ENCODE results near the gene NDUFS8.

NDUFS8 gene

GRCh38 chr11:68057807-68058206 lies 27.3 kb downstream of the NDUFS8 start:
- Histone ChIP-seq H3K36me3 (ENCODE audit: insufficient read depth, low read length) (peaks cover 34% of the 10 kb centered on the region; the same call in 1 of the 2 replicates), H3K9me3 (ENCODE audit: insufficient read depth, low read depth, low read length) (no peaks in the 10 kb centered on the region), H3K4me3 (ENCODE audit: low read length, poor library complexity, severe bottlenecking) (no peak overlapping the region), H3K27me3 (ENCODE audit: insufficient read depth, low read length, poor library complexity, severe bottlenecking) (no peaks in the 10 kb centered on the region), H3F3A (ENCODE audit: low read depth) (no peaks in the 10 kb centered on the region), H3K4me1 (ENCODE audit: insufficient read depth, low read length, poor library complexity, severe bottlenecking) (no peaks in the 10 kb centered on the region), H3K4me2 (ENCODE audit: low read depth, low read length, poor library complexity, severe bottlenecking) (no peak overlapping the region), H3K79me2 (ENCODE audit: insufficient read depth, low read length) (no peaks in the 10 kb centered on the region), H3K9ac (ENCODE audit: low read depth, low read length, poor library complexity, severe bottlenecking) (no peak overlapping the region), H2AFZ (ENCODE audit: low read length) (no peak overlapping the region), H4K20me1 (ENCODE audit: insufficient read depth, low read length, poor library complexity, severe bottlenecking) (no peaks in the 10 kb centered on the region), H3K9me2 (replicated peaks; ENCODE audit: low read depth, low read length) (no peaks in the 10 kb centered on the region)
- TF ChIP-seq CTCF (conservative IDR thresholded peaks at IDR 0.05; ENCODE audit: low read length) (no peak), EZH2phosphoT487 (IDR thresholded peaks at IDR 0.05; ENCODE audit: borderline replicate concordance) (no peak)

DNA sequence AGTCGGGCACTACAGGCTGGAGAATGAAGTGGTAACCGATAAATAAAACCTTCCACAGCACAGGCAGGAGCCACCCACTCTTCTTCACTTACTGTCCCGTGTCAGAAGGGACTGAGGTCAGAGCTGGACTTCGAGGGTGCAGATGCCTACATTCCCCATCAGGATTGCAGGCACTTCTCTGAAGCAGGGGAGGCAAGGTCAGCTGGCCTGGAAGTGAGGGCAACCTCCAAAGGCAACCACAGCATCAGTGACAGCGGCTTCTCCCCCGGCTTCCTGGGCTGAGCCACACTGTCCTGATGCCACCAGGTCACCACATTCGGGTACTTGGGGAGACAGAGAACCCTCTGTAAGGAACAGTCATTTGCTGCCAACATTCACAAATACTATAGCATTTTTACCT lies 31.0 kb downstream of the NDUFS8 start:
- Histone ChIP-seq H2AFZ (ENCODE audit: low read length) (no peak overlapping the region), H3K9ac (ENCODE audit: low read depth, low read length, poor library complexity, severe bottlenecking) (no peak overlapping the region), H3K9me3 (ENCODE audit: insufficient read depth, low read depth, low read length) (no peaks in the 10 kb centered on the region), H3K36me3 (ENCODE audit: insufficient read depth, low read length) (peaks cover 70% of the 10 kb centered on the region; the same call in 1 of the 2 replicates), H3K9me2 (replicated peaks; ENCODE audit: low read depth, low read length) (no peaks in the 10 kb centered on the region), H3F3A (ENCODE audit: low read depth) (no peaks in the 10 kb centered on the region), H3K4me2 (ENCODE audit: low read depth, low read length, poor library complexity, severe bottlenecking) (no peak overlapping the region), H3K4me1 (ENCODE audit: insufficient read depth, low read length, poor library complexity, severe bottlenecking) (no peaks in the 10 kb centered on the region), H3K27me3 (ENCODE audit: insufficient read depth, low read length, poor library complexity, severe bottlenecking) (no peaks in the 10 kb centered on the region), H4K20me1 (ENCODE audit: insufficient read depth, low read length, poor library complexity, severe bottlenecking) (no peaks in the 10 kb centered on the region), H3K4me3 (ENCODE audit: low read length, poor library complexity, severe bottlenecking) (no peak overlapping the region), H3K79me2 (ENCODE audit: insufficient read depth, low read length) (no peaks in the 10 kb centered on the region)
- TF ChIP-seq EZH2phosphoT487 (IDR thresholded peaks at IDR 0.05; ENCODE audit: borderline replicate concordance) (no peak), CTCF (conservative IDR thresholded peaks at IDR 0.05; ENCODE audit: low read length) (no peak)

DNA sequence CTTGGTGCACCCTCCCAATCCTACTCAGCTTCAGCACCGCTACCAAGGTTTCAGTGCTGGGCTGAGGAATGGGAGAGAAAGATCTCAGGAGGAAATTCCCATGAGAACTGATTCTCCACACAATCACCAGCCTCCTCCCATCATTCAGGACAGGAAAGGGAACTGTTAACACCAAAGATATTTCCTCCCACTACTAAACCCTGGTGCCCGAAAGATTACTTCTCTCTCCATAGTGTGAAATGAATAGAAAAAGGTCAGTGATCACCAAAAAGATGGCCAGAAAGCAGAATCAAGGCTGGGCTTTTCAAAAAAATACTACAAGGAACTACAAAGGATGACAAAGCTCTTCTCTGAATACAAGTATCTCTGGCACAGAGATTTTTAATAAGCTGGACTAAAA lies 34.4 kb downstream of the NDUFS8 start:
- Histone ChIP-seq H3F3A (ENCODE audit: low read depth) (no peaks in the 10 kb centered on the region), H3K36me3 (ENCODE audit: insufficient read depth, low read length) (peaks cover 92% of the 10 kb centered on the region; the same call in 1 of the 2 replicates)

More for the DNA sequence above, 34.4 kb downstream of the NDUFS8 start:
- no peak for TF ChIP-seq EZH2phosphoT487 (IDR thresholded peaks at IDR 0.05; ENCODE audit: borderline replicate concordance)
- TF ChIP-seq CTCF (conservative IDR thresholded peaks at IDR 0.05; ENCODE audit: low read length): no peak
- no peaks in the 10 kb centered on the region for H3K79me2 ChIP-seq (ENCODE audit: insufficient read depth, low read length)
- H3K4me1 ChIP-seq (ENCODE audit: insufficient read depth, low read length, poor library complexity, severe bottlenecking): no peaks in the 10 kb centered on the region
- H3K4me2 ChIP-seq (ENCODE audit: low read depth, low read length, poor library complexity, severe bottlenecking): no peak overlapping the region
- H2AFZ ChIP-seq (ENCODE audit: low read length): no peak overlapping the region
- no peak overlapping the region for H3K9ac ChIP-seq (ENCODE audit: low read depth, low read length, poor library complexity, severe bottlenecking)
- H3K9me3 ChIP-seq (ENCODE audit: insufficient read depth, low read depth, low read length): no peaks in the 10 kb centered on the region
- no peak overlapping the region for H3K4me3 ChIP-seq (ENCODE audit: low read length, poor library complexity, severe bottlenecking)
- no peaks in the 10 kb centered on the region for H3K9me2 ChIP-seq (replicated peaks; ENCODE audit: low read depth, low read length)
- H3K27me3 ChIP-seq (ENCODE audit: insufficient read depth, low read length, poor library complexity, severe bottlenecking): no peaks in the 10 kb centered on the region
- no peaks in the 10 kb centered on the region for H4K20me1 ChIP-seq (ENCODE audit: insufficient read depth, low read length, poor library complexity, severe bottlenecking)
